Measurements from ENCODE around the gene ZNF296.

Gene ZNF296

GRCh38 chr19:45027371-45027770, 48.9 kb downstream of the ZNF296 start:
- no peak for TF ChIP-seq POLR2A (IDR thresholded peaks at IDR 0.05; ENCODE audit: low read depth, low read length)
- TF ChIP-seq TAF1 (IDR thresholded peaks at IDR 0.05; ENCODE audit: borderline replicate concordance, low read depth, low read length): no peak
- no peak for TF ChIP-seq POLR2AphosphoS5 (IDR thresholded peaks at IDR 0.05; ENCODE audit: low read depth, low read length)
- FAIRE-seq (no peak), DNase-seq (ENCODE audit: insufficient read length) (no peak)

DNA sequence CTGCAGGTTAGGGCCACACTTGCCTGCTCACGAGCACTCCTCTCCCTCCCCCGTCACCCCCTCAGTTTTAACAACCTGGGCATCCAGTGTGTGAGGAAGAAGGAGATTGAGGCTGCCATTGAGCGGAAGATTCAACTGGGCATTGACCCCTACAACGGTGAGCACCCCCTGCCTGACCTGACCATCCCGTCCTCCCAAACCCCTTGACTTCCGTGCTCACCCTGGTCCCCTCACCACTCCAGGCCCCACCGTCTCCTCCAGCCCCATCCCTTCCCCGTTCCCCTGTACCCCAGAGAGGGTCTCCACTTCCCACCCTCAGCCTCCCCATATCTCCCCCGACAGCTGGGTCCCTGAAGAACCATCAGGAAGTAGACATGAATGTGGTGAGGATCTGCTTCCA, 51.0 kb downstream of the ZNF296 start:
- FAIRE-seq (no peak), DNase-seq (ENCODE audit: insufficient read length) (no peak)

DNA sequence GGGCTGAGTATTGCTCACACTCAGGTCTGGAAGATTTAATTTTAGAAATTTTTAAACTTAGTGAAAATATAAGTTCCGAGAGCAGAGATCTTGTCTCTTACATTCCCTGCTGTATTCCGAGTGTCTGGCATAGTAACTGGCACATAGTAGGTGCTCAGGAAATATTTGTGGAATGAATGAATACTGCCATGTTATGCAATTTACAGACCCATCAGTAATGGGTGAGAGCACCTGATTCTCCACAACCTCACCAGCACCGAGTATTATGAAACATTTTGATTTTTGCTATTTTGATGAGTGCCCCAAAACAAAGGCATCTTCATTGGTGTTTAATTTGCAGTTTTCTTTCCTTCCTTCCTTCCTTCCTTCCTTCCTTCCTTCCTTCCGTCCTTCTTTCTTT, 53.2 kb downstream of the ZNF296 start:
- no peak for FAIRE-seq
- TF ChIP-seq TAF1 (IDR thresholded peaks at IDR 0.05; ENCODE audit: borderline replicate concordance, low read depth, low read length) (no peak), POLR2A (IDR thresholded peaks at IDR 0.05; ENCODE audit: low read depth, low read length) (no peak), POLR2AphosphoS5 (IDR thresholded peaks at IDR 0.05; ENCODE audit: low read depth, low read length) (no peak)
- DNase-seq (ENCODE audit: insufficient read length): no peak

More for the DNA sequence above, 51.0 kb downstream of the ZNF296 start:
- TF ChIP-seq POLR2A (IDR thresholded peaks at IDR 0.05; ENCODE audit: low read depth, low read length): no peak
- 0 out of 2 replicates have a peak, but pooled peaks have one; percentile 33 for TF ChIP-seq POLR2AphosphoS5 (IDR thresholded peaks at IDR 0.05; ENCODE audit: low read depth, low read length)

DNA sequence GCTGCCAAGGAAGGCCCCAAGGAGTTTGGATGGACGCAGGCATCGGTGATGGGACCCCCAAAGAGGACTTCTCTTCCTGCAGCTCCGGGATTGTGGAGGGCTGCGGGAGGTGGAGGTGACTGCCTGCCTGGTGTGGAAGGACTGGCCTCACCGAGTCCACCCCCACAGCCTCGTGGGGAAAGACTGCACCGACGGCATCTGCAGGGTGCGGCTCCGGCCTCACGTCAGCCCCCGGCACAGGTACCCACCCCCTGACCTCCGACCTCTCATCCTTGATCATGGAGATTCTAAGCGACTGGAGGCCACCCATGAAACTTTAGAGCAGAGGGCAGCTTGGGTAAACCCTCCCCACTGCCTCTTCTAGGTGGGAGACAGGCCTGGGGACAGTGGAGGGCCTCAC, 54.3 kb downstream of the ZNF296 start:
- peak; percentile 36; the same call in 1 of the 2 replicates for TF ChIP-seq POLR2A (IDR thresholded peaks at IDR 0.05; ENCODE audit: low read depth, low read length)
- TF ChIP-seq POLR2AphosphoS5 (IDR thresholded peaks at IDR 0.05; ENCODE audit: low read depth, low read length): no peak
- no peak for TF ChIP-seq TAF1 (IDR thresholded peaks at IDR 0.05; ENCODE audit: borderline replicate concordance, low read depth, low read length)
- FAIRE-seq: no peak
- no peak for DNase-seq (ENCODE audit: insufficient read length)

Measured in GM12892 (cell line).